Adipocyte (in vitro differentiated cells): ENCODE measurements around the gene RAB11FIP4.

Experiments
- DNase-seq: peaks from one replicate; pipeline ENCODE4 v3.0.0-alpha.2; 2015; ENCODE audit warnings: low read depth
- H3K27me3 ChIP-seq: replicated peaks from 2 replicates; pipeline ENCODE4 v1.7.0; 2013; ENCODE audit warnings: mild to moderate bottlenecking, low read length, moderate library complexity; ENCODE audit not compliant: control insufficient read depth, insufficient read depth
- H3K36me3 ChIP-seq: 2 replicates; pipeline ENCODE4 v1.7.0; 2013; ENCODE audit warnings: low read length, mild to moderate bottlenecking, moderate library complexity; ENCODE audit not compliant: control insufficient read depth, insufficient read depth, severe bottlenecking
- H3K4me1 ChIP-seq: 2 replicates; pipeline ENCODE4 v1.7.0; 2013; ENCODE audit warnings: mild to moderate bottlenecking, low read length, moderate library complexity; ENCODE audit not compliant: control insufficient read depth, insufficient read depth
- H3K4me3 ChIP-seq: 2 replicates; pipeline ENCODE4 v1.7.0; 2013; ENCODE audit warnings: mild to moderate bottlenecking, low read length, moderate library complexity
- H3K9ac ChIP-seq: 2 replicates; pipeline ENCODE4 v1.7.0; 2013; ENCODE audit warnings: mild to moderate bottlenecking, low read length, moderate library complexity
- H3K9me3 ChIP-seq: 2 replicates; pipeline ENCODE4 v1.7.0; 2013; ENCODE audit warnings: mild to moderate bottlenecking, low read length, moderate library complexity; ENCODE audit not compliant: control insufficient read depth

The RAB11FIP4 gene

GRCh38 chr17:31529841-31530251, 138.4 kb downstream of the RAB11FIP4 start:
- Histone ChIP-seq H3K4me1 (peaks cover 22% of the 10 kb centered on the region), H3K36me3 (no peaks in the 10 kb centered on the region), H3K9me3 (no peaks in the 10 kb centered on the region), H3K4me3 (no peak overlapping the region), H3K27me3 (no peaks in the 10 kb centered on the region), H3K9ac (no peak overlapping the region)
- DNase-seq = no peak

- no peaks in the 10 kb centered on the region for H3K9me3 ChIP-seq
- no peak for DNase-seq
- H3K4me3 ChIP-seq = no peak overlapping the region
- no peaks in the 10 kb centered on the region for H3K27me3 ChIP-seq
- no peak overlapping the region for H3K9ac ChIP-seq
- peaks cover 19% of the 10 kb centered on the region for H3K4me1 ChIP-seq
- no peaks in the 10 kb centered on the region for H3K36me3 ChIP-seq
These were observed 139.0 kb downstream of the RAB11FIP4 start for GRCh38 chr17:31530391-31530985.

- H3K4me1 ChIP-seq = peaks cover 19% of the 10 kb centered on the region
- no peak for DNase-seq
- no peaks in the 10 kb centered on the region for H3K27me3 ChIP-seq
- H3K9ac ChIP-seq = no peak overlapping the region
- H3K4me3 ChIP-seq = no peak overlapping the region
- no peaks in the 10 kb centered on the region for H3K9me3 ChIP-seq
- H3K36me3 ChIP-seq = no peaks in the 10 kb centered on the region
These were observed 140.0 kb downstream of the RAB11FIP4 start for GRCh38 chr17:31531336-31531980.

- H3K36me3 ChIP-seq = no peaks in the 10 kb centered on the region
- no peaks in the 10 kb centered on the region for H3K9me3 ChIP-seq
- H3K4me3 ChIP-seq = no peak overlapping the region
- H3K9ac ChIP-seq = no peak overlapping the region
- no peak for DNase-seq
- H3K27me3 ChIP-seq = no peaks in the 10 kb centered on the region
- peaks cover 19% of the 10 kb centered on the region for H3K4me1 ChIP-seq
These were observed 140.6 kb downstream of the RAB11FIP4 start for GRCh38 chr17:31532081-31532480.

GRCh38 chr17:31532526-31532925, 141.1 kb downstream of the RAB11FIP4 start:
- no peak for DNase-seq
- no peaks in the 10 kb centered on the region for H3K9me3 ChIP-seq
- no peak overlapping the region for H3K4me3 ChIP-seq
- H3K9ac ChIP-seq = no peak overlapping the region
- peaks cover 19% of the 10 kb centered on the region for H3K4me1 ChIP-seq
- H3K27me3 ChIP-seq = no peaks in the 10 kb centered on the region
- H3K36me3 ChIP-seq = no peaks in the 10 kb centered on the region

- Histone ChIP-seq H3K9me3 (no peaks in the 10 kb centered on the region), H3K36me3 (no peaks in the 10 kb centered on the region), H3K4me3 (no peak overlapping the region), H3K4me1 (peaks cover 25% of the 10 kb centered on the region), H3K9ac (peak overlapping the region; percentile 27), H3K27me3 (no peaks in the 10 kb centered on the region)
- DNase-seq = peak; percentile 80
These were observed 142.2 kb downstream of the RAB11FIP4 start for GRCh38 chr17:31533546-31534155.

- Histone ChIP-seq H3K9ac (no peak overlapping the region), H3K4me1 (peaks cover 25% of the 10 kb centered on the region), H3K4me3 (no peak overlapping the region), H3K27me3 (no peaks in the 10 kb centered on the region), H3K9me3 (no peaks in the 10 kb centered on the region), H3K36me3 (no peaks in the 10 kb centered on the region)
- peak; percentile 27 for DNase-seq
These were observed 142.9 kb downstream of the RAB11FIP4 start for GRCh38 chr17:31534223-31534888.

- no peak overlapping the region for H3K9ac ChIP-seq
- H3K36me3 ChIP-seq = no peaks in the 10 kb centered on the region
- no peak for DNase-seq
These were observed 144.1 kb downstream of the RAB11FIP4 start for GRCh38 chr17:31535581-31535981.

GRCh38 chr17:31536451-31536850, 145.0 kb downstream of the RAB11FIP4 start:
- Histone ChIP-seq H3K9me3 (no peaks in the 10 kb centered on the region), H3K36me3 (no peaks in the 10 kb centered on the region), H3K27me3 (no peaks in the 10 kb centered on the region), H3K4me1 (peaks cover 25% of the 10 kb centered on the region), H3K4me3 (no peak overlapping the region), H3K9ac (no peak overlapping the region)
- DNase-seq = no peak

More at GRCh38 chr17:31535581-31535981, 144.1 kb downstream of the RAB11FIP4 start:
- Histone ChIP-seq H3K4me3 (no peak overlapping the region), H3K27me3 (no peaks in the 10 kb centered on the region), H3K9me3 (no peaks in the 10 kb centered on the region), H3K4me1 (peaks cover 25% of the 10 kb centered on the region)

GRCh38 chr17:31537565-31538011, 146.1 kb downstream of the RAB11FIP4 start:
- no peak overlapping the region for H3K4me3 ChIP-seq
- no peak for DNase-seq
- H3K9me3 ChIP-seq = no peaks in the 10 kb centered on the region
- H3K36me3 ChIP-seq = no peaks in the 10 kb centered on the region
- H3K9ac ChIP-seq = no peak overlapping the region
- H3K27me3 ChIP-seq = no peaks in the 10 kb centered on the region
- H3K4me1 ChIP-seq = peaks cover 25% of the 10 kb centered on the region

GRCh38 chr17:31538080-31538762, 146.7 kb downstream of the RAB11FIP4 start:
- no peak for DNase-seq
- Histone ChIP-seq H3K27me3 (no peaks in the 10 kb centered on the region), H3K4me1 (peaks cover 23% of the 10 kb centered on the region), H3K9ac (no peak overlapping the region), H3K36me3 (no peaks in the 10 kb centered on the region), H3K4me3 (no peak overlapping the region), H3K9me3 (no peaks in the 10 kb centered on the region)
